ENCODE data around the gene SLC27A5. TPM values are rescaled to one million over a fixed set of nuclear protein-coding genes. Genes with fewer than 3 reads are reported as not detected.

Gene SLC27A5
- total RNA-seq, 1 donor from 2014 or later: 4.7 TPM

DNA sequence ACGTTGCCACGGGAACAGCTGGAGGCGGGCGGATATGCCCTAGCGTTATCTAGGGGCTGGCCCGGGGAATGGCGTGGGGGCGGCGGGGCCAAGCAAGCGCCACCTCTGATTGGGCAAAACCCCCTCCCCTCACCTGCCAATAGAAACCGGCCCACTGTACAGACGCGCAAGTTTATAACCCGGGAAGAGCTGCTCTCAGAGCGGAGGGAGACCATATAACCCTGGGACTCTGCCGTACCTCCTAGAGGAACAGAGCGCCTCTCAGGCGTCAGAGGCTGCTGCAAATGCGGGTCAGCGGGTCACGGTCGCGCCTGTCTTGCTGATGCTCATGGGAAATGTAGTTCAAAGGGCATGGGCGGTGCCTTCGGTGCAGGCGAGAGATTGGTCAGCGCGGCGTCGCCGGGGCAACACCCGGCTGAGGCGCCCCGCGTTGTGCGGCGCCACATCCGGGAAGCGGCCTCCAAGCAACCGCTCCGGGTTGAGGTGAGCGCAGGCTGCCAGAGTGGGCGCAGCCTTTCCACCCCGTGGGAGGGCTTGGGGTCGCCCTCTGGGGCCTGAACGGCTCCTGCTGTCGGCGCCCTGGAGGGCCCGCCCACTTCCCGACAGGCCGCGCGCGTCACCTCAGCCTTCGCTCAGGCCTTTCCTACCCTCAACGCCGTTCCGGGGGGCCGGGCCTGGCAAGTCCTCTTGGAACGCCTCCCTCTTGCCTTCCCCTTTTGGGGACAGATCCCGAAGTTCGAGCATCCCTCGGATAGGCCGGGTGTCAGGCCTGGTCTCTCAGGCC lies 35.9 kb downstream of the SLC27A5 start, which contains the start of gene ZNF446:
ZNF446 (plus strand) TSS at position 639 of the 784 bp plus-strand sequence. CDS start 867 bp downstream, outside the sequence.
- peak; percentile 86 for DNase-seq (ENCODE audit: low spot score)
- H3K4me1 Mint-ChIP-seq (ENCODE audit: unreplicated experiment): peaks cover 8% of the 10 kb centered on the region
- peaks cover 10% of the 10 kb centered on the region for H3K27me3 Mint-ChIP-seq (ENCODE audit: unreplicated experiment)
- peaks cover 10% of the 10 kb centered on the region for H3K36me3 Mint-ChIP-seq (ENCODE audit: low read depth, unreplicated experiment)
- peak within 1 kb of the TSS; percentile 95 for H3K4me3 Mint-ChIP-seq (ENCODE audit: unreplicated experiment)
- H3K27ac Mint-ChIP-seq (ENCODE audit: unreplicated experiment): peak within 1 kb of the TSS; percentile 95
- H3K9me3 Mint-ChIP-seq (ENCODE audit: unreplicated experiment): no peaks in the 10 kb centered on the region
- no peak for TF ChIP-seq CTCF (IDR thresholded peaks at IDR 0.05; ENCODE audit: unreplicated experiment)

GRCh38 chr19:58474997-58475713 lies 36.6 kb downstream of the SLC27A5 start:
- peak overlapping the region; percentile 95 for H3K27ac Mint-ChIP-seq (ENCODE audit: unreplicated experiment)

DNA sequence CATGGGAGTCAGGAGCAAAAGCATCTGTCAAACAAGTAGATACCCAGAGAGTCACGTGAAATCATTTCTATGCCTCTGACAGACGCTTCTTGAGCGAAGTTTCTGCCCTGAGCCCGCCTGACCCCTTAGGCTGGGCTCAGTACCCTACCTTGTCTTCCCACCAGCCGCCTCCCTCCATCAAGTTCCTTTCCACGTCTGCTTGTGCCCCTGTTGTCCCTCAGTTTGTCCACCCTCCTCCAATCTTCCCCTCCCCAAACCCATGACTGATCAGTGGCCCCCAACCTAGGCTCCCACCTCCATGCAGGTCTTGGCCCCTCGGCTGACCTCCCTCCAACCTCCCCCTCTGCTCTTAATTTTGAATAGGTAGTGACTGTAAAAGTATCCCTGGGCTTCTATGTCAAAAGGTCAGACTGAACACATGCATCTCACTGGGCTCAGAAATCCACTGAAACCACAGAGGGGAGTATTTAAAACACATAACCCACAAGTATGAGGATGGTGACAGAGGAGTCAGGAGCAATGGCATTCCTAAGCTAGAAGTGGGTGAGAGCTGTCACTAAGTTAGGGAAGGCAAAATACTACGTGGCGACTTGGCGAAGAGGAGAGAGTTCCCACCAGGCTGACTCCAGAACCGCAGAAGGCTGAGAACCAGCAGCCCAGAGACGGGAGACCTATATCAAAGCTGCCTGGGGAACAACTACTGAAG lies 37.3 kb downstream of the SLC27A5 start:
- peak overlapping the region; percentile 79 for H3K27ac Mint-ChIP-seq (ENCODE audit: unreplicated experiment)
- DNase-seq (ENCODE audit: low spot score): no peak
- H3K4me1 Mint-ChIP-seq (ENCODE audit: unreplicated experiment): peaks cover 8% of the 10 kb centered on the region
- no peaks in the 10 kb centered on the region for H3K9me3 Mint-ChIP-seq (ENCODE audit: unreplicated experiment)
- peaks cover 10% of the 10 kb centered on the region for H3K36me3 Mint-ChIP-seq (ENCODE audit: low read depth, unreplicated experiment)
- no peak for TF ChIP-seq CTCF (IDR thresholded peaks at IDR 0.05; ENCODE audit: unreplicated experiment)
- H3K27me3 Mint-ChIP-seq (ENCODE audit: unreplicated experiment): peaks cover 9% of the 10 kb centered on the region
- peak overlapping the region; percentile 47 for H3K4me3 Mint-ChIP-seq (ENCODE audit: unreplicated experiment)

More at GRCh38 chr19:58474997-58475713, 36.6 kb downstream of the SLC27A5 start:
- TF ChIP-seq CTCF (IDR thresholded peaks at IDR 0.05; ENCODE audit: unreplicated experiment): no peak
- Mint-ChIP-seq H3K9me3 (ENCODE audit: unreplicated experiment) (no peaks in the 10 kb centered on the region), H3K27me3 (ENCODE audit: unreplicated experiment) (peaks cover 9% of the 10 kb centered on the region), H3K4me1 (ENCODE audit: unreplicated experiment) (peaks cover 8% of the 10 kb centered on the region), H3K36me3 (ENCODE audit: low read depth, unreplicated experiment) (peaks cover 10% of the 10 kb centered on the region), H3K4me3 (ENCODE audit: unreplicated experiment) (peak overlapping the region; percentile 95)
- no peak for DNase-seq (ENCODE audit: low spot score)

DNA sequence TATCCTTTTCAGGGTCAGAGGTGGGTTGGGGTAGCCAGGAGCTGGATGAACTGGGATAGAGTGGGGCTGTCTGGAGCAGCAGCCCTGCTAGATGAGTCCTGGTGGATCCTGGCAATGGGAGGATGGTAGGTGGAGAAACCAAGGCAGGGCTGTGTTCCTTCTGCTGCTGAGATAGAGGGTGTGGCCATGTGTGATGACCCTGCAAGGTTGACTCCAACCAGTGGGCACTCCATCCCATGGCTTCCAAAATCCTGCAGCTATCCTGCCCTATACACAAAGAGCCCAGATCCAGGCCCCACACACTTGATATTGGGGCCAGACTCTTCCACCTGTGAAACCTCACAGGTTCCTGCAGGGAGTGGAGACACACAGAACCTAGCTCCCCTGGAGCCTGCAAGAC lies 38.0 kb downstream of the SLC27A5 start:
- no peak overlapping the region for H3K27ac Mint-ChIP-seq (ENCODE audit: unreplicated experiment)
- no peak for TF ChIP-seq CTCF (IDR thresholded peaks at IDR 0.05; ENCODE audit: unreplicated experiment)
- no peaks in the 10 kb centered on the region for H3K9me3 Mint-ChIP-seq (ENCODE audit: unreplicated experiment)
- peaks cover 16% of the 10 kb centered on the region for H3K36me3 Mint-ChIP-seq (ENCODE audit: low read depth, unreplicated experiment)
- DNase-seq (ENCODE audit: low spot score): no peak
- peak overlapping the region; percentile 29 for H3K4me3 Mint-ChIP-seq (ENCODE audit: unreplicated experiment)
- peaks cover 8% of the 10 kb centered on the region for H3K4me1 Mint-ChIP-seq (ENCODE audit: unreplicated experiment)
- peaks cover 12% of the 10 kb centered on the region for H3K27me3 Mint-ChIP-seq (ENCODE audit: unreplicated experiment)

Data from endothelial cell (in vitro differentiated cells).